Fibroblast of pulmonary artery (primary cell): ENCODE results near the gene DNAJB6.

Source experiments
- DNase-seq: peaks from one replicate; pipeline ENCODE4 v3.0.0-alpha.2; 2010; ENCODE audit warnings: low read depth
- H3K4me3 ChIP-seq: replicated peaks from 2 replicates; pipeline ENCODE4 v1.5.1; 2011; ENCODE audit warnings: low read depth, mild to moderate bottlenecking, control low read depth, low read length, moderate library complexity
- TF ChIP-seq, protein P1 (sequence below): IDR thresholded peaks from 2 replicates; pipeline ENCODE4 v1.5.1; 2011; ENCODE audit warnings: mild to moderate bottlenecking, control low read depth, low read length, inconsistent platforms; ENCODE audit errors: missing control alignments

Gene DNAJB6

GRCh38 chr7:157394246-157395191 is 57.7 kb downstream of the DNAJB6 start:
- TF ChIP-seq, protein P1, sequence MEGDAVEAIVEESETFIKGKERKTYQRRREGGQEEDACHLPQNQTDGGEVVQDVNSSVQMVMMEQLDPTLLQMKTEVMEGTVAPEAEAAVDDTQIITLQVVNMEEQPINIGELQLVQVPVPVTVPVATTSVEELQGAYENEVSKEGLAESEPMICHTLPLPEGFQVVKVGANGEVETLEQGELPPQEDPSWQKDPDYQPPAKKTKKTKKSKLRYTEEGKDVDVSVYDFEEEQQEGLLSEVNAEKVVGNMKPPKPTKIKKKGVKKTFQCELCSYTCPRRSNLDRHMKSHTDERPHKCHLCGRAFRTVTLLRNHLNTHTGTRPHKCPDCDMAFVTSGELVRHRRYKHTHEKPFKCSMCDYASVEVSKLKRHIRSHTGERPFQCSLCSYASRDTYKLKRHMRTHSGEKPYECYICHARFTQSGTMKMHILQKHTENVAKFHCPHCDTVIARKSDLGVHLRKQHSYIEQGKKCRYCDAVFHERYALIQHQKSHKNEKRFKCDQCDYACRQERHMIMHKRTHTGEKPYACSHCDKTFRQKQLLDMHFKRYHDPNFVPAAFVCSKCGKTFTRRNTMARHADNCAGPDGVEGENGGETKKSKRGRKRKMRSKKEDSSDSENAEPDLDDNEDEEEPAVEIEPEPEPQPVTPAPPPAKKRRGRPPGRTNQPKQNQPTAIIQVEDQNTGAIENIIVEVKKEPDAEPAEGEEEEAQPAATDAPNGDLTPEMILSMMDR = no peak
- H3K4me3 ChIP-seq = no peak overlapping the region
- DNase-seq = no peak

DNA sequence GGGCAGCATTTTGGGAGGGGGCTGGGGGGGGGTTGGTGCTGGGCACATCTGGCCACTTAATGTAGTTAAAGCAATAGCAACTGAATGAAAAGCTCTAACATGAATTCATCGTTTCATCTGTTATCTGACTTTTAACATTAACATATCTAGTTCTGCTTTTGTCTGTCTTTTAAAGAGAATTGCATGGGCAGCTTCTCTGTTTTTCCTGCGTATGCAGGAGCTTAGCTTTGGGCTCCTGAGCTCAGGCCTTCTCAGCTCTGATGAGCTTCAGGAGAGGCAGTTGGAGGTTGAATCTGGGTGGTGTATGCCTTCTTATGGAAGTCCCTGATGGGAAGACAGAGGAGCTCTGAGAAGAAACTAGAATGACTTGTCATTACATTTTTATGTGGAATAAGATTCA is 58.4 kb downstream of the DNAJB6 start:
- no peak for DNase-seq
- TF ChIP-seq, protein P1 = no peak
- no peak overlapping the region for H3K4me3 ChIP-seq

DNA sequence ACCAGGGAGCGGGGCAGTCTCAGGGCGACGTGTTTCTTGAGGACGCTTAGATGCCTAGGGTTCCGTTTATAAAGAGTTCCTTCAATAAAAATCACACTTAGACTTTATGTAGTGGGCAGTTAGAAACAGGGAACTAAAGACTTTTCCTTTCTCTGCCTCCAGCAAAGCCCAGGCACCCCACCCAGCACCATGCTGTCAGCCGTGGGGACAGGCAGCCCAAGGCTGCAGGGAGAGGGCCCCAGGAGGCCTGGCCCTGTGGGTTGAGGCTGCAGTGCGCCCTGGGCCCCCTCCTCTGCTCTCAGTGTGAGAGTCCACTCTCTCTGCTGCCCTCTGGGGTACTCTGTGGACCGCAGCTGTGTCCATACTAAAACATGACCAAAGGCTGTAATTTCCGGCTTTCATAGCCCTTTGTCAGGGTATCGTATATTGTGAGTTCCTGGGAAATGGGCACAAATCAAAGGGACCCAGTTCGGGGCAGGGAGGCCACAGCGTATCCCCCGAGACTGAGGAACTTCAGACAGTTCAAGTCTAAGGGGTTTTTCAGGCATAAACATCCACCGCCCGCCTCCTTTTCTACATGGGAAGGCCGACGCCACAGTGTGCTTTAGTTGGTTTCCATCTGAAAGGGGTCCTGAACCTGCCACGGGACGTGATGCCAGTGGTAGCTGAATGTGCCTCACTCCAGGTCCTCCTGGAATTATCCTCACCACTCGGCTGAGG is 59.7 kb downstream of the DNAJB6 start:
- TF ChIP-seq, protein P1 = no peak
- H3K4me3 ChIP-seq = no peak overlapping the region

DNA sequence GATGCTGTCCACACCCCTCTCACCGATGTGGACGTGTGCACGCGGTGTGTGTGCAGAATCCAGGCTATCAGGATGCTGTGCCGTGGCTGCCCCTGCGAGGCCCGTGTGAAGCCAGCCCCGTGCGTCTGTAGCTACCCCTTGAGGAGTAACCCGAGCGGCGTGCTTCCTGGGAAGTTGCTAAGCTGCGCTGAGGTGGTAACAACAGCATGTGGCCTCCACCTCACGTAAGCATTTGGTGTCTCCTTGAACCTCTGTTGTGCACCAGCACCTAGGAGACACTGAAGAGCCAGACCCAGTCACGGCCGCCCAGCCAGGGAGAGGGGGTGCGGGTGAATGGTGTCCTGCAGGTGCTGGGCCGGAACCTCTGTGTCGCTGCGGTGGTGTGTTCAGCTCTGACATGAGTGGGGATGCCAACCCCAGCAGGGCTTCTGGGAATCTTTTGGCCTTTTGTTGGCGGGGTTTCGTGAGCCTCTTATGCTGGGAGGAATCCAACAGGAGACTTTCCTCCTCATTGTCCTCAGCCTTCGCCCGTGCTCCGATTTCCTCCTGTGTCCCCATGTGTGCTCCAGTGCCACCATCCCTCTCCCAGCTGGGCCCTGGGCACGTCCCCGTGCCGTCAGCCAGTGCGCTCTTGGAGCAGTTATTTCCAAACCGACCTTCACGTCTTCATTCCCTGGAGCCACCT is 60.4 kb downstream of the DNAJB6 start:
- TF ChIP-seq, protein P1 = no peak
- no peak for DNase-seq
- H3K4me3 ChIP-seq = no peak overlapping the region

More for the DNA sequence above, 59.7 kb downstream of the DNAJB6 start:
- no peak for DNase-seq

GRCh38 chr7:157397731-157398691 is 61.2 kb downstream of the DNAJB6 start:
- TF ChIP-seq, protein P1 = peak; percentile 72
- peak overlapping the region; percentile 2 for H3K4me3 ChIP-seq
- DNase-seq = peak; percentile 89
